NCI-H2227 treated with DMSO at 0.1 percent for 48 hours (cell line): ENCODE results near the gene CSE1L.
A peak's percentile ranks its signal among the peaks of the same experiment; 100 is the strongest.
"Not testable (repeated sequence)": the region's sequence is repeated elsewhere in the genome, so short reads cannot be mapped to it uniquely, and the experiment has no call there.

Source experiments
- DNase-seq: peaks from one replicate; lab custom pipeline; 2025; lab: John Stamatoyannopoulos, UW

The CSE1L gene, protein sequence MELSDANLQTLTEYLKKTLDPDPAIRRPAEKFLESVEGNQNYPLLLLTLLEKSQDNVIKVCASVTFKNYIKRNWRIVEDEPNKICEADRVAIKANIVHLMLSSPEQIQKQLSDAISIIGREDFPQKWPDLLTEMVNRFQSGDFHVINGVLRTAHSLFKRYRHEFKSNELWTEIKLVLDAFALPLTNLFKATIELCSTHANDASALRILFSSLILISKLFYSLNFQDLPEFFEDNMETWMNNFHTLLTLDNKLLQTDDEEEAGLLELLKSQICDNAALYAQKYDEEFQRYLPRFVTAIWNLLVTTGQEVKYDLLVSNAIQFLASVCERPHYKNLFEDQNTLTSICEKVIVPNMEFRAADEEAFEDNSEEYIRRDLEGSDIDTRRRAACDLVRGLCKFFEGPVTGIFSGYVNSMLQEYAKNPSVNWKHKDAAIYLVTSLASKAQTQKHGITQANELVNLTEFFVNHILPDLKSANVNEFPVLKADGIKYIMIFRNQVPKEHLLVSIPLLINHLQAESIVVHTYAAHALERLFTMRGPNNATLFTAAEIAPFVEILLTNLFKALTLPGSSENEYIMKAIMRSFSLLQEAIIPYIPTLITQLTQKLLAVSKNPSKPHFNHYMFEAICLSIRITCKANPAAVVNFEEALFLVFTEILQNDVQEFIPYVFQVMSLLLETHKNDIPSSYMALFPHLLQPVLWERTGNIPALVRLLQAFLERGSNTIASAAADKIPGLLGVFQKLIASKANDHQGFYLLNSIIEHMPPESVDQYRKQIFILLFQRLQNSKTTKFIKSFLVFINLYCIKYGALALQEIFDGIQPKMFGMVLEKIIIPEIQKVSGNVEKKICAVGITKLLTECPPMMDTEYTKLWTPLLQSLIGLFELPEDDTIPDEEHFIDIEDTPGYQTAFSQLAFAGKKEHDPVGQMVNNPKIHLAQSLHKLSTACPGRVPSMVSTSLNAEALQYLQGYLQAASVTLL

GRCh38 chr20:49046087-49046900 is at the start of gene CSE1L:
TSS of gene CSE1L (plus strand) at chr20:49046312. CDS start at chr20:49058464, 12,152 bp downstream.
- DNase-seq, result peak; percentile 95

- no peak for DNase-seq
These were observed 45.9 kb upstream of the CSE1L start for GRCh38 chr20:48999890-49000870.

- no peak for DNase-seq
These were observed 44.4 kb upstream of the CSE1L start for GRCh38 chr20:49001741-49002140.

DNA sequence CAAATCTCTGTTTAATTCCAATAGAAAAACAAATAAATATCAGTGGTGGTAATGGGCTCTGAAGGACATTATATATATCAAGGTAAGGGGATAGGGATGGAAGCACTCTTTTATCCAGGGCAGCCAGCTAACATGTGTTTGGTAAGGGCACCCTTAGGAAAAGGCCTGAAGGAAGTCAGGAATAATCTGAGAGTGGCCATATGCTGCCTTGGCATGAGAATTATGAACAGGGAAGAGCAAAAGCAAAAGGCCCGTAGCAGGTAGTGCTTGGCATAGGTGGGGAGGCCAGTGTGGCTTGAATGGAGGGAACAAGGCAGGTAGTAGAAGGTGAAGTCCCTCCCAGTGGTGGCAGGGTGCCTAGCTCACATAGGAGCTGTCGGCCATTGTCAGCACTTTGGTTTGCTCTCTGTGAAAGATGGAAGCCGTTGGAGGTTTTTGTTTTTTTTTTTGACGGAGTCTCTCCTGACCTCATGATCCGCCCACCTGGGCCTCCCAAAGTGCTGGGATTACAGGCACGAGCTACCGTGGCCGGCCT is 39.6 kb upstream of the CSE1L start:
- no peak for DNase-seq

DNA sequence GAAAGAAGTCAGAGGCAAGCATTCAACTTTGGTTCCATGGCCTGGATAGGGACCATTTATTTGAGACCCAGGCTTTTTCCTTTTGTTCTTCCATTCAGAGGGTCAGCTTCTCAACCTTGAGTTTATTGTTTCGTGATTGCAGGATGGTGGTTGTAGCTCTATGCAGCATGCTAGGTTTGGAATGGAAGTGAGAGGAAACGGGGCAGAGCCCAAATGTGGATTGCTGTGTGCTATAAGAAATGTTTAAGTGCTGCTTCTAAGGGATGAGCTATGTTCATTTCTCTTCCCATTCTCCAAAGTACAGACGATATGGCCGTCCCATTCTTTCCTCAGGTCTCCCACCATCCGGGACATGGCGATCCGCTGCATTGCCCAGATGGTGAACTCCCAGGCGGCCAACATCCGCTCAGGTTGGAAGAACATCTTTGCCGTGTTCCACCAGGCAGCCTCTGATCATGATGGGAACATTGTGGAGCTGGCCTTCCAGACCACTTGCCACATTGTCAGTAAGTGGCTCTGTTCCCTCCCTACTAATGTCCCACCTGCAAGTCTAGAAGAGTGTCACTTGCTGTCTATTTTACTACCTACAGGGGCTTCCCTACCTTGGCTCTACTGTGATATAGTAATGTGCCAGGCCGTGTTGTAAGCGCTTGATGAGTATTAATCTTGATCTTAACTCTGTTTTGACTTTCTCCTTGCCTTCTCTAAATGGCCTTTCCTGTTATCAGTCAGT is 36.0 kb upstream of the CSE1L start:
- DNase-seq, result no peak

- DNase-seq, result no peak
These were observed 21.9 kb upstream of the CSE1L start for GRCh38 chr20:49024220-49024619.

DNA sequence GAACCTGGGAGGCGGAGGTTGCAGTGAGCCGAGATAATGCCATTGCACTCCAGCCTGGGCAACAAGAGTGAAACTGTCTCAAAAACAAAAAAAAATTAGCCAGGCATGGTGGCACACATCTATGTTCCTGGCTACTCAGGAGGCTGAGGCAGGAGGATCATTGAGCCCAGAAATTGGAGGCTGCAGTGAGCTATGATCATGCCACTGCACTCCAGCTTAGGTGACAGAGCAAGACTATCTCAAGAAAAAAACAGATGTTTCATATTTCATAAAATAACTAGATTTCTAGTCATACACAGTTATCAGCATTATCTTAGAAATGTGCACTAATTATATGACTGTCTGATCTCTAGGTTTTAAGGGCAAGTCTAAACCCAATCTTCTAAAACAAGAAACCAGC is 17.9 kb upstream of the CSE1L start:
- DNase-seq, result not testable (repeated sequence)

GRCh38 chr20:49028684-49029083 is 17.4 kb upstream of the CSE1L start:
- DNase-seq, result no peak

DNA sequence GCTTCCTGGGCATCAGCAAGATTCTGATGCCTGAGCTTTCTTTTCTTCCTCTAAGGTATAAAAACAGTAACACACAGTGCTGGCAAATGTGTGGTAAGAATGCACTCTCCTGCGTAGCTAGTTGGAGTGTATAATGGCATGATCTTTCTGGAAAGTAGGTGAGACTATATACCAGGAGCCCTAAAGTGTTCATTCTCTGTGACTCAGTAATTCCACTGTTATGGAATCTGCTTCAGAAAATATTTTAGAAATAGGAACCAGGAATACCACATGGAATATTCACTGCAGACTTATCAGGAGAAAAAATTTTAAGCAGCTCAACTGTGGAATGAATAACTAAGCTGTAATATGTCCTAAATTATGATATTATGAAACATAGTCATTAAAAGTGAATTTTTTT is 16.9 kb upstream of the CSE1L start:
- DNase-seq, result no peak

GRCh38 chr20:49030954-49031619 is 15.0 kb upstream of the CSE1L start:
- DNase-seq, result no peak

DNA sequence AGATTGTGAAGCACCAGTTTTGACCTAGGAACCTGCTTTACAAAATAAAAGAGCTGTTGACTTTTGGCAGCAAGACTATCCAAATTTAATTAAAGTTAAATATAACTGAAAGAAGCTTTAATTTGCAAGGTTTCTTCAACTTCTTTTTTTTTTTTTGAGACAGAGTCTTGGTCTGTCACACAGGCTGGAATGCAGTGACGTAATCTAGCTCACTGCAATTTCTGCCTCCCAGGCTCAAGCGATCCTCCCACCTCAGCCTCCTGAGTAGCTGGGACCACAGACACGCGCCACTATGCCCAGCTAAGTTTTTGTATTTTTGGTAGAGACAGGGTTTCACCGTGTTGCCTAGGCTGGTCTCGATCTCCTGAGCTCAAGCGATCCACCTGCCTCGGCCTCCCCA is 13.7 kb upstream of the CSE1L start:
- DNase-seq, result no peak

DNA sequence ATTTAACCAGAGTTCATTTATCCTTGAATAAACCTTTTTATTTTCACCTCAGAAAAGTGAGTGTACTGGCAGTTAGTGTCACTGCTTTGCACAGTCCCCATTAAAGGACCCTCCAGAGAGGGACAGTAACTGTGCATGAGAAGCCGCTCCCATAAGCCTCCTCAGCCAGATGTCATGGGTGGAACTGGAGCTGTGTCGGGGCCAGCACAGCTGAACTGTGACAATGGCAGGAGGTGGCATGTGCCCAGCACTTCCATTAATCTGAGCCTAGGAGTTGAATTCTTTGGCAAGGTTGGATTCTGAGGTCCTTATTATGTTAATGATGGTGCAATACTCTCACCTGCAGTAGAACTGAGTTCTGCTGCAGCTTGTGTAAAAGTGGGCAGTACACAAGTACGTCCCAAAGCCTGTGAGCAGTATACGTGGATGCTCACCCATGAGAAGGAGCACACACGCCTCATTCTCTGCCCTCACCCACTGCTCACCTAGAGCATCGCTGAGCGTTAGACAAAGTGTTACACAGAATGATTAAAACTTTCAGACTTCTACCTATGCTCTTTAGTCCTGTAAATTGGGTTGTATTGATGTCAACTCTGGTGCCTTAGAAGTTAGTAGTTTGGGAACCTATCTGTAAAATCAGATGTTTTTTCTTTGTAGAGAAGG is 11.9 kb upstream of the CSE1L start:
- no peak for DNase-seq

GRCh38 chr20:49037962-49038387 is 8.1 kb upstream of the CSE1L start:
- DNase-seq, result no peak

DNA sequence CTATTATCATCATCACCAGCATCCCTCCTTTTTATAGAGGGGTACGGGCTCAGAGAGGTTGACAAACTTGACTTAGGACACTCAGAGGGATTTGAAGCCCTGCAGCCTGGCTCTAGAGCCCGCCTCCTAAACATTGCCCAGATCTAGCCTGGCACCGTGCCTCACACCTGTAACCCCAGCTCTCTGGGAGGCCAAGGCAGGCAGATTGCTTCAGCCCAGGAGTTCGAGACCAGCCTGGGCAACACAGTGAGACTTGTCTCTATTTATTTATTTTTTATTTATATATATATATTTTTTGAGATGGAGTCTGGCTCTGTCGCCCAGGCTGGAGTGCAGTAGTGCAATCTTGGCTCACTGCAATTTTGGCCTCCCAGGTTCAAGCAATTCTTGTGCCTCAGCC is 6.3 kb upstream of the CSE1L start:
- DNase-seq, result no peak

GRCh38 chr20:49043000-49043399 is 3.1 kb upstream of the CSE1L start:
- DNase-seq, result no peak

- peak; percentile 1 for DNase-seq
These were observed 549 bp upstream of the CSE1L start for GRCh38 chr20:49045440-49046086.

DNA sequence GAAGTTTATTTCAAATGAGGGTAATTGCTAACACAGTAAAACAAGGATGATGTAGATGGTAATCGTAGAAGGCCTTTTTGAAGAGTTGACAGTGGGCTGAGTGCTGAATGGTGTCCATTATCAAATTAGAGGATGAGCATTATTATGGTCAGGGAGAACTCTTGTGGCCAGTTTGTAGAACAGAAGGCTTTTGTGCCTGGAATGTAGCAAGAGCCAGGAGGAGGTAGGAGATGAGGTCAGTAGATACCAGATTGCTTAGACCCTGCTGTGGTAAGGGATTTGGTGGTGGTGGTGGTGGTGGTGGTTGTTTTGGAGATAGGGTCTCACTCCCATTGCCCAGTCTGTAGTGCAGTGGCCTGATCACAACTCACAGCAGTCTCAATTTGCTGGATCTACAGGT is 6.2 kb downstream of the CSE1L start:
- peak; percentile 24 for DNase-seq

DNA sequence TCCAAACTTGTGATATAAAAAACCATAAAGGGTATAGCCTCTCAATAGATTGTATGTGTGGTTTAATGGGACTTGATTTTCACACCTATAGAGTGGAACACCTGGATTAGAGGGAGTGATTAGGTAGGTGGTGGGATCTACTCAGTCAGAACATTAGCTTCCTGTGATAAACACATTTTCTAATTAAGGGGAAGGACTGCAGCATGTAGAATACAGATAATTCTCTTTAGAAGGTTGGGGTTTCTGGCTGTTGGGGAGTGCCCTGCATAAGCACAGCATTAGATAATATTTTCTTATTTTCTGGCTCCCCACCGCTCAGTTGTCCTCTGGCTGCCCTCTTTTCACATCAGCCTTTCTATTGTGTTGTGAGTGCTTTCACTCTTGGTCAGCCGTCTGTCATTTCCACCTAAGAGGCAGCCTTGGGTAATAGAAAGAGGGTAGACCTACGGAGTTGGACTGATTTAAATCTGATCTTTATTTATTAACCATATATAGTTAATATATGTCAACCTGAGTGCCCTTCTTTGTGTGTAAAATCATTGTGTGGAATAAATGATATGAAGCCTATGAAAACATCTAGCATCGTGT is 8.0 kb downstream of the CSE1L start:
- DNase-seq, result no peak
